ENCODE results near the gene PSAPL1.

DNA sequence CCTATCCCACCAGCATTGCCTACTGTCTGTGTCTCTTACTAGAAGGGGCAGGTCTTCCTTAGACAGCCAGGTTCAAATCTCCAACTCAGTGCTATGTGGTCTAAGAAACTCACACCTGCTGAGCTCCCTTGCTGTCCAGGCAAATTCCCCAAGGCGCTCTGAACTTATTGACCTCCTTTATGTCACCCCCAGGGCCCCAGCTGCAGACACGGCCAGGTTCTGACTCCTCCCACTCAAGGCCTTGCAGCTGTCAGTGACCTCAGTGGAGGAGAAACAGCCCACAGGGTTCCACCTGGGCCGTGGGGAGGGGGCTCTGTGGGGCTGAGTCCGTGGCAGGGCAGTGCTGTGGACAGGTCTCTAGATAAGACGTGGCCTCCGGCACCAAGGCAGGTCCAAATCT, 42.1 kb upstream of the PSAPL1 start:
- TF ChIP-seq POLR2A (IDR thresholded peaks at IDR 0.05) (no peak), CTCF (IDR thresholded peaks at IDR 0.05) (no peak)
